ENCODE measurements around the gene CDK9.

CDK9 gene

GRCh38 chr9:127790094-127790855 lies 4.4 kb downstream of the CDK9 start:
- H3K4me3 ChIP-seq (ENCODE audit: low read length), result no peak overlapping the region
- TF ChIP-seq, protein P1, sequence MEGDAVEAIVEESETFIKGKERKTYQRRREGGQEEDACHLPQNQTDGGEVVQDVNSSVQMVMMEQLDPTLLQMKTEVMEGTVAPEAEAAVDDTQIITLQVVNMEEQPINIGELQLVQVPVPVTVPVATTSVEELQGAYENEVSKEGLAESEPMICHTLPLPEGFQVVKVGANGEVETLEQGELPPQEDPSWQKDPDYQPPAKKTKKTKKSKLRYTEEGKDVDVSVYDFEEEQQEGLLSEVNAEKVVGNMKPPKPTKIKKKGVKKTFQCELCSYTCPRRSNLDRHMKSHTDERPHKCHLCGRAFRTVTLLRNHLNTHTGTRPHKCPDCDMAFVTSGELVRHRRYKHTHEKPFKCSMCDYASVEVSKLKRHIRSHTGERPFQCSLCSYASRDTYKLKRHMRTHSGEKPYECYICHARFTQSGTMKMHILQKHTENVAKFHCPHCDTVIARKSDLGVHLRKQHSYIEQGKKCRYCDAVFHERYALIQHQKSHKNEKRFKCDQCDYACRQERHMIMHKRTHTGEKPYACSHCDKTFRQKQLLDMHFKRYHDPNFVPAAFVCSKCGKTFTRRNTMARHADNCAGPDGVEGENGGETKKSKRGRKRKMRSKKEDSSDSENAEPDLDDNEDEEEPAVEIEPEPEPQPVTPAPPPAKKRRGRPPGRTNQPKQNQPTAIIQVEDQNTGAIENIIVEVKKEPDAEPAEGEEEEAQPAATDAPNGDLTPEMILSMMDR (conservative IDR thresholded peaks at IDR 0.05; ENCODE audit: low read depth, low read length), result no peak
- no peak for DNase-seq (ENCODE audit: low read depth)

DNA sequence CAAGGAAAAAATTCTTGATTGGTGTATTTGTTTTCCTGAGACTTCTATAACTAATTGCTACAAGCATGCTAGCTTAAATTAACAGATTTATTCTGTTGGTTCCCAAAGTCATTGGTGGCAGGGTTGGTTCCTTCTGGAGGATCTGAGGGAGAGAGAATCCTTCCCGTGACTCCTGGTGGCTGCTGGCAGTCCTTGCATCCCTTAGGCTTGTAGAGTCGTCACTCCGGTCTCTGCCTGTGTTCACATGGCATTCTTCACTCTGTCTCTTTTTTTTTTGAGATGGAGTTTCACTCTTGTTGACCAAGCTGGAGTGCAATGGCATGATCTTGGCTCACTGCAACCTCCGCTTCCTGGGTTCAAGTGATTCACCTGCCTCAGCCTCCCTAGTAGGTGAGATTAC lies 5.3 kb downstream of the CDK9 start:
- TF ChIP-seq, protein P1 (conservative IDR thresholded peaks at IDR 0.05; ENCODE audit: low read depth, low read length), result no peak
- H3K4me3 ChIP-seq (ENCODE audit: low read length), result no peak overlapping the region
- no peak for DNase-seq (ENCODE audit: low read depth)

DNA sequence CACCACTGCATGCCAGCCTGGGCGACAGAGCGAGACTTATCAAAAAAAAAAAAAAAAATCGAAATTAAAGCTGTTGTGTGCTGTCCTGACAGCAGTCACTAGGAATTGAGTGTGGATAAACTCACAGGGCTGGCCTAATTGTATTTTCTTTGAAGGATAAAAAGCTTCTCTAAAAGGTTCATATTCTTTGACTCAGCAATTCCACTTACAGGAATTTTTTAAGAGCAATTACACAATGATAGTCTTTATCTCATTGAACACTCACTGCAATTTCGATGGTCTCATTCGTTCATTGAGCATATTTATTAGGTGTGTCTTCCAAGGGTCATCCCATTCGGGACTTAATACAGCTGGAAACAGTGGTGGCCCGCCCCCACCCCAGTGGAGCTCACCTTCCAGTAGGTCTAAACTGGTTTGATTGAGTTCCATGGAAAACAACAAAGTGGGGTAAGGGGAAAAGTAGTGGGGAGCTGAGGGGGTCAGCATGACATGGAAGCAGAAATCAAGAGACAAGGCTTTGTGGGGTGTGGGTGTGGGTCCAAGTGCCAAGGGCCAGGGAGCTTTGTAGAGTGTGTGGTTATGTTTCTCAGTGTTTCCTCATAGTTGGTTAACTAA lies 6.7 kb downstream of the CDK9 start:
- H3K4me3 ChIP-seq (ENCODE audit: low read length), result no peak overlapping the region
- DNase-seq (ENCODE audit: low read depth), result no peak
- TF ChIP-seq, protein P1 (conservative IDR thresholded peaks at IDR 0.05; ENCODE audit: low read depth, low read length), result no peak

DNA sequence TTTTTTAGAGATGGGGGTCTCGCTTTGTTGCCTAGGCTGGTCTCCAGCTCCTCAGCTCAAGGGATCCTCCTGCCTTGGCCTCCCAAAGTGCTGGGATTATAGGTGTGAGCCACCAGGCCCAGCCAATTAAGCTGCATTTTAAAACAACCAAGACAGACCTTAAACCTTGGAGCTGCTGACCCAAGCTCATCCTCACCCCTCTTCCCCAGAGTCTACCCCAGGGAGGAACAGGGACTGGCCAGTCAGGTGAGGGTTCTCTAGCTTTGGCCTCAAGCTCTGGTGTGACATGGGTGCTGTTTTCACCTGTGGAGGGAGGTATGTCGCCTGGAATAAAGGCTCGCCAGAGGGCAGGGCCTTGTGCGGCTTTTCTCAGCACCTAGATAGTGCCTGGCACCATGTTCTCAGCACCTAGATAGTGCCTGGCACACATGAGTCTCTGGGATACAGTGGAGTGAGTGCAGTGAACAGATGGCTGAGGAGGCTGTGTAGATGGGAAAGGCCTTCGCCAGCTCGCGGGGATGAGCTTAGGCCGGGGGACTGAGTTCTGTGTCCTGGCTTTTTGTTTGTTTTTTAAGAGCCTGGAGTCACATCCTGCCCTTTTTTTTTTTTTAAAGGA lies 7.4 kb downstream of the CDK9 start:
- H3K4me3 ChIP-seq (ENCODE audit: low read length), result no peak overlapping the region
- no peak for DNase-seq (ENCODE audit: low read depth)
- TF ChIP-seq, protein P1 (conservative IDR thresholded peaks at IDR 0.05; ENCODE audit: low read depth, low read length), result no peak

GRCh38 chr9:127794001-127794791 lies 8.4 kb downstream of the CDK9 start:
- TF ChIP-seq, protein P1 (conservative IDR thresholded peaks at IDR 0.05; ENCODE audit: low read depth, low read length), result no peak

DNA sequence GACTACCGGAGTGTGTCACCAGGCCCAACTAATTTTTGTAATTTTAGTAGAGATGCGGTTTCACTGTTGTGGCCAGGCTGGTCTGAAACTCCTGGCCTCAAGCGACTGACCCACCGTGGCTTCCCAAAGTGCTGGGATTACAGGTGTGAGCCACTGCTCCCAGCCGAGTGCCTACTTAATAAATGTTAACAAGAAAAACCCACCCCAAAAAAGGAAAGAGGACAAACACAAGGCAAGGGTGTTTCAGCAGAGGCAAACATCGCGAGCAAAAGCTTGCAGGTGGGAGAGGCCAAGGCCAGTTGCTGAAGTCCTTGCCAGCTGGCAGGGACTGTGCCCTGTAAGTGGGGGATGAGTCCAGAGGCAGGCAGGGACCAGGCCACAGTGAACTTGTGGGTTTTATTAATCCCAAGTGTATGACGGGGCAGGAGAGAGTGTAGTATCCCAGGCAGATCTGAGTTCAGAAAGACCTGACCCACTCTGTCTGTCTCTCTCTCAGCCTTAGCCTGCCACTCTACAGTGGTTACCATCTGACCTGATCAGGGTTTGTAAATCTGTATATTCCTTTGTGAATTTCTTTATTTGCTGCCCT lies 10.5 kb downstream of the CDK9 start:
- DNase-seq (ENCODE audit: low read depth), result no peak
- no peak overlapping the region for H3K4me3 ChIP-seq (ENCODE audit: low read length)
- TF ChIP-seq, protein P1 (conservative IDR thresholded peaks at IDR 0.05; ENCODE audit: low read depth, low read length), result no peak

More at GRCh38 chr9:127794001-127794791, 8.4 kb downstream of the CDK9 start:
- H3K4me3 ChIP-seq (ENCODE audit: low read length), result no peak overlapping the region
- DNase-seq (ENCODE audit: low read depth), result no peak
